CD14-positive monocyte (primary cell): Measurements from ENCODE around the gene ESRRA. TPM values are rescaled to one million over a fixed set of nuclear protein-coding genes. Genes with fewer than 3 reads are reported as not detected.

ENCODE experiments used
- DNase-seq, 3 donors: peaks; one replicate each; pipeline ENCODE4 v3.0.0-alpha.2; 2011 to 2022
- H2AFZ ChIP-seq: 2 replicates; pipeline ENCODE4 v1.6.0; 2012; ENCODE audit warnings: mild to moderate bottlenecking, low read depth, low read length, inconsistent platforms; ENCODE audit not compliant: insufficient read depth, poor library complexity, severe bottlenecking
- H3K27ac ChIP-seq, 2 donors: 1 replicate in 1 of 2; 2 replicates in 1 of 2; pipeline ENCODE4 v1.5.1; 2012 to 2013; ENCODE audit warnings: low read length in 2 of 2, control low read depth in 1 of 2, inconsistent platforms in 1 of 2, low read depth in 1 of 2, mild to moderate bottlenecking in 1 of 2
- H3K27me3 ChIP-seq, 2 donors: one replicate each; pipeline versions ENCODE4 v1.6.0 to v1.6.1; 2011 to 2013; ENCODE audit warnings: low read length in 2 of 2; ENCODE audit not compliant: control insufficient read depth in 2 of 2, insufficient read depth in 2 of 2
- H3K36me3 ChIP-seq, 2 donors: replicated peaks in 1 of 2; 1 replicate in 1 of 2; 2 replicates in 1 of 2; pipeline versions ENCODE4 v1.5.1 to v1.6.1; 2012 to 2013; ENCODE audit warnings: low read length in 2 of 2, control low read depth in 1 of 2, inconsistent platforms in 1 of 2, mild to moderate bottlenecking in 1 of 2; ENCODE audit not compliant: insufficient read depth in 2 of 2, control insufficient read depth in 1 of 2
- H3K4me1 ChIP-seq, 2 donors: 1 replicate in 1 of 2; 2 replicates in 1 of 2; pipeline versions ENCODE4 v1.5.1 to v1.6.1; 2012 to 2013; ENCODE audit warnings: low read length in 2 of 2, control low read depth in 1 of 2, inconsistent platforms in 1 of 2, mild to moderate bottlenecking in 1 of 2, moderate library complexity in 1 of 2; ENCODE audit not compliant: insufficient read depth in 2 of 2, control insufficient read depth in 1 of 2
- H3K4me2 ChIP-seq: replicated peaks from 2 replicates; pipeline ENCODE3; 2012; ENCODE audit warnings: low read length, moderate library complexity, mild to moderate bottlenecking; ENCODE audit not compliant: poor library complexity, severe bottlenecking; ENCODE audit errors: extremely low read depth
- H3K4me3 ChIP-seq, 3 experiments: fragments of 200-600 bp in 1 of 3; sonication (generic) in 1 of 3; replicated peaks in 1 of 3; 1 replicate in 2 of 3; 2 replicates in 1 of 3; pipeline ENCODE4 v1.5.1; 2011 to 2013; ENCODE audit warnings: low read length in 3 of 3, mild to moderate bottlenecking in 3 of 3, control low read depth in 2 of 3, low read depth in 2 of 3, inconsistent platforms in 1 of 3, moderate library complexity in 1 of 3
- H3K79me2 ChIP-seq: 2 replicates; pipeline ENCODE4 v1.6.0; 2012; ENCODE audit warnings: mild to moderate bottlenecking, control low read depth, inconsistent platforms, low read length, moderate library complexity; ENCODE audit not compliant: insufficient read depth
- H3K9ac ChIP-seq: 2 replicates; pipeline ENCODE4 v1.6.0; 2017; ENCODE audit warnings: low read length, mild to moderate bottlenecking; ENCODE audit not compliant: insufficient read depth, poor library complexity, severe bottlenecking
- H3K9me3 ChIP-seq, 2 donors: replicated peaks in 1 of 2; 1 replicate in 1 of 2; 2 replicates in 1 of 2; pipeline versions ENCODE4 v1.5.1 to v1.6.1; 2012 to 2013; ENCODE audit warnings: low read length in 2 of 2, control low read depth in 1 of 2; ENCODE audit not compliant: control insufficient read depth in 1 of 2, insufficient read depth in 1 of 2
- H4K20me1 ChIP-seq: 2 replicates; pipeline ENCODE4 v1.6.0; 2012; ENCODE audit warnings: mild to moderate bottlenecking, low read length, control low read depth, moderate library complexity; ENCODE audit not compliant: insufficient read depth
- H3K27ac Mint-ChIP-seq, 7 donors: one replicate each; pipeline ENCODE4 v1.8.0; 2020; ENCODE audit warnings: mild to moderate bottlenecking in 7 of 7, mixed read lengths in 7 of 7, moderate library complexity in 6 of 7, inconsistent platforms in 2 of 7
- H3K27me3 Mint-ChIP-seq, 3 donors: one replicate each; pipeline ENCODE4 v1.8.0; 2021 to 2022; ENCODE audit warnings: low read depth in 3 of 3, mild to moderate bottlenecking in 3 of 3, mixed read lengths in 3 of 3, moderate library complexity in 3 of 3, inconsistent platforms in 1 of 3
- H3K36me3 Mint-ChIP-seq, 2 donors: one replicate each; pipeline ENCODE4 v1.8.0; 2020; ENCODE audit warnings: mixed read lengths in 2 of 2, inconsistent platforms in 1 of 2, mild to moderate bottlenecking in 1 of 2
- H3K4me1 Mint-ChIP-seq: one replicate; pipeline ENCODE4 v1.8.0; 2020; ENCODE audit warnings: mild to moderate bottlenecking, mixed read lengths
- H3K4me3 Mint-ChIP-seq, 2 donors: one replicate each; pipeline ENCODE4 v1.8.0; 2020; ENCODE audit warnings: mild to moderate bottlenecking in 2 of 2, mixed read lengths in 2 of 2, moderate library complexity in 1 of 2
- H3K9me3 Mint-ChIP-seq, 7 donors: one replicate each; pipeline ENCODE4 v1.8.0; 2020 to 2022; ENCODE audit warnings: mixed read lengths in 7 of 7, mild to moderate bottlenecking in 6 of 7, moderate library complexity in 6 of 7, inconsistent platforms in 2 of 7
- WGBS: methylation state at CpG from one replicate; pipeline ENCODE4 v1.1.5; 2013; ENCODE audit warnings: missing lambda C conversion rate; ENCODE audit not compliant: insufficient coverage; 5-methylcytosine and 5-hydroxymethylcytosine counted together
- intact Hi-C, 2 donors: fragments of 100-400 bp; cut with micrococcal nuclease; formaldehyde crosslinking; loops; one replicate each; pipeline versions ENCODE4 v1.15.0 to v1.15.1; 2023
- polyA plus RNA-seq, 3 donors: library from polyadenylated mRNA; depleted of rRNA in 1 of 3; unstranded in 2 of 3; stranded (reverse) in 1 of 3; fragments of 300-500 nt in 2 of 3; fragments of >200 nt in 1 of 3; fragmentation: Illumina TruSeq in 2 of 3; gene quantifications; 1 replicate in 2 of 3; 2 replicates in 1 of 3; pipeline ENCODE4 v1.2.3, GENCODE V29; 2012 to 2021
- TF ChIP-seq, protein P1 (sequence below): fragments of 200-600 bp; IDR thresholded peaks from one replicate; pipeline ENCODE4 v1.8.0; 2022; ENCODE audit warnings: antibody characterized with exemption, mild to moderate bottlenecking

The ESRRA gene
- polyA plus RNA-seq, 3 donors = 15.3 to 45.7 (median 18.3) TPM

DNA sequence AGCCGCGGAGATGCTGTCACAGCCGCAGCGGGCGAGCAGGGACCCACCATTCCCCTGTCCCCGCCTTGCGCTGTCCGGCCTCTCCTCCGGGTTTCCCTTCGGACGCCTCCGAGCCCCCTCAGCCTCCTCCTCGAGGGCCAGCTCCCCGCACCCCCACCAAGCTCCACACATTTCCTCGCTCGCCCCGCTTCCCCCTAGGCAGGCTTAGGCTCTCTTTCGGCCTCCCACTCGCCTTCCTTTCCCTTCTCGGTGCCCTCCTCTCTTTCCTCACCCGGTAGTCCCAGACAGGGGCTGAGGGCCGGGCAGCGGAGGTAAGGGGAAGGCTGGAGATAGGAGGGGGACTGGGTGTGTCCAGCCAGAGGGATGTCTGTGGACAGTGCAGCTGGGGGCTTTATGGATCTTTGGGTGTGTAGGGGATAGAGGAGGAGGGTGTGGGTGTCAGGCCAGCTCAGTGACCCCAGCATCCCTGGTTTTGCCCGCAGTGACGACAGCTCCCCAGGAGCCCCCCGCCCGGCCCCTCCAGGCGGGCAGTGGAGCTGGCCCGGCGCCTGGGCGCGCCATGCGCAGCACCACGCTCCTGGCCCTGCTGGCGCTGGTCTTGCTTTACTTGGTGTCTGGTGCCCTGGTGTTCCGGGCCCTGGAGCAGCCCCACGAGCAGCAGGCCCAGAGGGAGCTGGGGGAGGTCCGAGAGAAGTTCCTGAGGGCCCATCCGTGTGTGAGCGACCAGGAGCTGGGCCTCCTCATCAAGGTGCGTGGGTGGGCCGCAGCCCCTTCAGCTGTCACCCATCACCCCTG, 12.7 kb upstream of the ESRRA start:
- Histone ChIP-seq H3K4me1 (peaks cover 5 to 15% of the 10 kb centered on the region in 2 donors), H3K79me2 (no peaks in the 10 kb centered on the region), H3K9ac (no peak overlapping the region), H3K9me3 (peaks cover 4 to 42% of the 10 kb centered on the region in 2 donors), H3K36me3 (no peaks in the 10 kb centered on the region), H3K27ac (no peak overlapping the region), H3K27me3 (peaks cover 56 to 70% of the 10 kb centered on the region in 2 donors), H4K20me1 (no peaks in the 10 kb centered on the region), H2AFZ (no peak overlapping the region), H3K4me3 (peak overlapping the region in 1 of 3 experiments; percentile 25), H3K4me2 (peak overlapping the region; percentile 54)
- no peak overlapping the region for H3K27ac Mint-ChIP-seq
- intact Hi-C loops = no loop called here
- peak overlapping the region; percentile 31 to 70 for H3K4me3 Mint-ChIP-seq
- TF ChIP-seq, protein P1, sequence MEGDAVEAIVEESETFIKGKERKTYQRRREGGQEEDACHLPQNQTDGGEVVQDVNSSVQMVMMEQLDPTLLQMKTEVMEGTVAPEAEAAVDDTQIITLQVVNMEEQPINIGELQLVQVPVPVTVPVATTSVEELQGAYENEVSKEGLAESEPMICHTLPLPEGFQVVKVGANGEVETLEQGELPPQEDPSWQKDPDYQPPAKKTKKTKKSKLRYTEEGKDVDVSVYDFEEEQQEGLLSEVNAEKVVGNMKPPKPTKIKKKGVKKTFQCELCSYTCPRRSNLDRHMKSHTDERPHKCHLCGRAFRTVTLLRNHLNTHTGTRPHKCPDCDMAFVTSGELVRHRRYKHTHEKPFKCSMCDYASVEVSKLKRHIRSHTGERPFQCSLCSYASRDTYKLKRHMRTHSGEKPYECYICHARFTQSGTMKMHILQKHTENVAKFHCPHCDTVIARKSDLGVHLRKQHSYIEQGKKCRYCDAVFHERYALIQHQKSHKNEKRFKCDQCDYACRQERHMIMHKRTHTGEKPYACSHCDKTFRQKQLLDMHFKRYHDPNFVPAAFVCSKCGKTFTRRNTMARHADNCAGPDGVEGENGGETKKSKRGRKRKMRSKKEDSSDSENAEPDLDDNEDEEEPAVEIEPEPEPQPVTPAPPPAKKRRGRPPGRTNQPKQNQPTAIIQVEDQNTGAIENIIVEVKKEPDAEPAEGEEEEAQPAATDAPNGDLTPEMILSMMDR = no peak
- peaks cover 69 to 87% (median 74%) of the 10 kb centered on the region in 3 donors for H3K27me3 Mint-ChIP-seq
- no peak for DNase-seq
- peaks cover 6% of the 10 kb centered on the region for H3K4me1 Mint-ChIP-seq
- H3K9me3 Mint-ChIP-seq = peaks cover 0 to 22% (median 4%) of the 10 kb centered on the region in 7 donors
- peaks cover 5 to 16% of the 10 kb centered on the region in 2 donors for H3K36me3 Mint-ChIP-seq
- WGBS = 31% methylated on average over 33 of the region's 42 CpGs

DNA sequence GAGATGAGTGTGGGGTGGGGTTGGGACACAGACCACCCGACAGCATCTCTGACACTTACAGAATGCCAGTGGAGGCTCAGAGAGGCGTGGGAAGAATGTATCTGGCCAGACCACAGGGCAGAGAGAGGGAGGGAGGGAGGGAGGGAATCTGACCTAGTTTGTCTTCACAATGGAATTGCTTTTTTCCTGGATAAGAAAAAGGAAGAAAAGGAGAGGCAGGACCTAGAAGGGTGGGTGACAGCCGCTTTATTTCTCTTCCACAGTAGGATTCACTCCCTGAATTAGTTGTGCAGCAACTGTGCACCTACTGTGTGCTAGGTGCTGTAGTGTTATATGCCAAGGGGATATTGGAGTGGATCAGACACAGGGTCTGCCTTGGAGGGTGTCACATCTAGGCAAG, 10.6 kb upstream of the ESRRA start:
- Mint-ChIP-seq H3K36me3 (peaks cover 5 to 20% of the 10 kb centered on the region in 2 donors), H3K4me1 (peaks cover 16% of the 10 kb centered on the region), H3K9me3 (peaks cover 0 to 38% (median 9%) of the 10 kb centered on the region in 7 donors), H3K27me3 (peaks cover 86 to 95% (median 91%) of the 10 kb centered on the region in 3 donors), H3K4me3 (peak overlapping the region in 1 of 2 donors; percentile 91), H3K27ac (peak overlapping the region in 1 of 7 donors; percentile 44)
- TF ChIP-seq, protein P1 = no peak
- no peak for DNase-seq
- Histone ChIP-seq H3K27ac (no peak overlapping the region), H4K20me1 (no peaks in the 10 kb centered on the region), H3K36me3 (no peaks in the 10 kb centered on the region), H3K27me3 (peaks cover 73 to 91% of the 10 kb centered on the region in 2 donors), H2AFZ (no peak overlapping the region), H3K4me2 (no peak overlapping the region), H3K9ac (no peak overlapping the region), H3K79me2 (no peaks in the 10 kb centered on the region), H3K4me3 (no peak overlapping the region), H3K9me3 (peaks cover 5 to 54% of the 10 kb centered on the region in 2 donors), H3K4me1 (peaks cover 11 to 24% of the 10 kb centered on the region in 2 donors)
- 50% methylated on average over 1 of the region's 3 CpGs for WGBS
- intact Hi-C loops = no loop called here
